ENCODE results near the gene FAM181A. TPM values are rescaled to one million over a fixed set of nuclear protein-coding genes. Genes with fewer than 3 reads are reported as not detected.

Gene FAM181A
- total RNA-seq, 1 donor from 2014 or later, result not detected

GRCh38 chr14:93930296-93930988 lies 3.3 kb downstream of the FAM181A start:
- Histone ChIP-seq H3F3A (ENCODE audit: low read depth) (peaks cover 9% of the 10 kb centered on the region), H4K20me1 (ENCODE audit: low read depth) (no peaks in the 10 kb centered on the region), H3K4me1 (peaks cover 22% of the 10 kb centered on the region), H2AFZ (replicated peaks) (no peak overlapping the region), H3K27me3 (no peaks in the 10 kb centered on the region), H3K9ac (no peak overlapping the region), H3K4me2 (no peak overlapping the region), H3K27ac (no peak overlapping the region), H3K36me3 (no peaks in the 10 kb centered on the region), H3K79me2 (ENCODE audit: low read depth) (no peaks in the 10 kb centered on the region), H3K9me3 (ENCODE audit: low read depth) (no peaks in the 10 kb centered on the region), H3K4me3 (no peak overlapping the region)
- Mint-ChIP-seq H3K9me3 (no peaks in the 10 kb centered on the region), H3K36me3 (peaks cover 4% of the 10 kb centered on the region), H3K4me3 (no peak overlapping the region), H3K27me3 (ENCODE audit: insufficient read depth, low read depth) (peaks cover 9% of the 10 kb centered on the region), H3K4me1 (peaks cover 65% of the 10 kb centered on the region), H3K27ac (no peak overlapping the region)
- TF ChIP-seq, protein P1, sequence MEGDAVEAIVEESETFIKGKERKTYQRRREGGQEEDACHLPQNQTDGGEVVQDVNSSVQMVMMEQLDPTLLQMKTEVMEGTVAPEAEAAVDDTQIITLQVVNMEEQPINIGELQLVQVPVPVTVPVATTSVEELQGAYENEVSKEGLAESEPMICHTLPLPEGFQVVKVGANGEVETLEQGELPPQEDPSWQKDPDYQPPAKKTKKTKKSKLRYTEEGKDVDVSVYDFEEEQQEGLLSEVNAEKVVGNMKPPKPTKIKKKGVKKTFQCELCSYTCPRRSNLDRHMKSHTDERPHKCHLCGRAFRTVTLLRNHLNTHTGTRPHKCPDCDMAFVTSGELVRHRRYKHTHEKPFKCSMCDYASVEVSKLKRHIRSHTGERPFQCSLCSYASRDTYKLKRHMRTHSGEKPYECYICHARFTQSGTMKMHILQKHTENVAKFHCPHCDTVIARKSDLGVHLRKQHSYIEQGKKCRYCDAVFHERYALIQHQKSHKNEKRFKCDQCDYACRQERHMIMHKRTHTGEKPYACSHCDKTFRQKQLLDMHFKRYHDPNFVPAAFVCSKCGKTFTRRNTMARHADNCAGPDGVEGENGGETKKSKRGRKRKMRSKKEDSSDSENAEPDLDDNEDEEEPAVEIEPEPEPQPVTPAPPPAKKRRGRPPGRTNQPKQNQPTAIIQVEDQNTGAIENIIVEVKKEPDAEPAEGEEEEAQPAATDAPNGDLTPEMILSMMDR (IDR thresholded peaks at IDR 0.05), result no peak
- no peak for TF ChIP-seq EZH2phosphoT487 (IDR thresholded peaks at IDR 0.05)
- DNase-seq (ENCODE audit: low spot score), result no peak

DNA sequence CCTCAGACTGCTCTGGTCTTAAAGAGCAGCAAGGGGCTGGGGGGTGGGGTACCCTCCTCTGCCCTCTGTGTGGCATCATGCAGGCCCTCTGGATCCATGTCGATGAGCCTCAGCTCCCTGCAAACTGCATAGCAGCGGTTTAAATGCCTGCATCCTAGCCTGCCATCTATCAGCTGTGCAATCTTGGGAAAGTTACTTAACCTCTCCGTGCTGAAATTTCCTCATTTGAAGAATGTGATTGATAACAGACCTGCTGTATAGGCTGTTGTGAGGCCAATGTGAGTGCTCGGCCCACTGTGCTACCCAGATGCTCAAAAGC lies 3.8 kb downstream of the FAM181A start:
- H3K36me3 Mint-ChIP-seq, result peaks cover 4% of the 10 kb centered on the region
- Histone ChIP-seq H2AFZ (replicated peaks) (no peak overlapping the region), H3K4me3 (no peak overlapping the region), H3K27ac (no peak overlapping the region), H3K4me2 (no peak overlapping the region), H3K9me3 (ENCODE audit: low read depth) (no peaks in the 10 kb centered on the region), H4K20me1 (ENCODE audit: low read depth) (no peaks in the 10 kb centered on the region), H3K27me3 (no peaks in the 10 kb centered on the region), H3K9ac (no peak overlapping the region), H3F3A (ENCODE audit: low read depth) (peaks cover 9% of the 10 kb centered on the region), H3K4me1 (peaks cover 19% of the 10 kb centered on the region), H3K36me3 (no peaks in the 10 kb centered on the region), H3K79me2 (ENCODE audit: low read depth) (no peaks in the 10 kb centered on the region)
- DNase-seq (ENCODE audit: low spot score), result no peak
- peaks cover 12% of the 10 kb centered on the region for H3K27me3 Mint-ChIP-seq (ENCODE audit: insufficient read depth, low read depth)
- TF ChIP-seq, protein P1 (IDR thresholded peaks at IDR 0.05), result no peak
- no peak for TF ChIP-seq EZH2 (IDR thresholded peaks at IDR 0.05)
- TF ChIP-seq EZH2phosphoT487 (IDR thresholded peaks at IDR 0.05), result no peak
- no peaks in the 10 kb centered on the region for H3K9me3 Mint-ChIP-seq
- peaks cover 65% of the 10 kb centered on the region for H3K4me1 Mint-ChIP-seq
- no peak overlapping the region for H3K27ac Mint-ChIP-seq
- H3K4me3 Mint-ChIP-seq, result no peak overlapping the region

DNA sequence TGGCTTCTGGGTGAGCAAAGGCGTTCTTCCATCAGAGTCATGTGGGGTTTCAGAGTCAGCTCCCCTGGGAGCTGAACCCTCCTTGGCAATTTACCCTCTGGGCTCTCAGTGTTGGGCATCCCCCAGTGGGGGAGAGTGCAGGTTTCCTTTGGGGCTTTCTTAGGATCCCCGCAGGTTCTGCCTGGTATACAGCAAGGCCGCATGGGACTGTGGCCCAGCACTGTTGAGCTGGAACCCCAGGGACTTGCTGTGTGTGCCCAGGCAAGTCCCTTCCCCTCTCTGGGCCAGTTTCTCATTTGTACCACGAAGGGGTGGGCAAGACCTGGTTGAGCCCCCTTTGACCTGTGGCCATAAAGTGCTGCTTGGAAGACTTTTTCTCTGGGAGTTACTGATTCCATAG lies 5.5 kb downstream of the FAM181A start:
- Mint-ChIP-seq H3K4me1 (peaks cover 57% of the 10 kb centered on the region), H3K27ac (peak overlapping the region; percentile 42), H3K36me3 (peaks cover 4% of the 10 kb centered on the region), H3K27me3 (ENCODE audit: insufficient read depth, low read depth) (peaks cover 11% of the 10 kb centered on the region), H3K4me3 (no peak overlapping the region), H3K9me3 (no peaks in the 10 kb centered on the region)
- no peak overlapping the region for H3K4me3 ChIP-seq
- no peak overlapping the region for H3K4me2 ChIP-seq
- no peaks in the 10 kb centered on the region for H3K79me2 ChIP-seq (ENCODE audit: low read depth)
- peaks cover 7% of the 10 kb centered on the region for H3K4me1 ChIP-seq
- TF ChIP-seq EZH2 (IDR thresholded peaks at IDR 0.05) (no peak), EZH2phosphoT487 (IDR thresholded peaks at IDR 0.05) (no peak)
- TF ChIP-seq, protein P1 (IDR thresholded peaks at IDR 0.05), result no peak
- no peaks in the 10 kb centered on the region for H3K9me3 ChIP-seq (ENCODE audit: low read depth)
- no peaks in the 10 kb centered on the region for H3K36me3 ChIP-seq
- no peak overlapping the region for H3K27ac ChIP-seq
- no peaks in the 10 kb centered on the region for H4K20me1 ChIP-seq (ENCODE audit: low read depth)
- H2AFZ ChIP-seq (replicated peaks), result no peak overlapping the region
- no peak overlapping the region for H3K9ac ChIP-seq
- H3F3A ChIP-seq (ENCODE audit: low read depth), result no peaks in the 10 kb centered on the region
- no peak for DNase-seq (ENCODE audit: low spot score)
- peaks cover 6% of the 10 kb centered on the region for H3K27me3 ChIP-seq
